Measurements from ENCODE around the gene PRRX1. TPM values are rescaled to one million over a fixed set of nuclear protein-coding genes. Genes with fewer than 3 reads are reported as not detected.

Gene PRRX1
- total and polyA plus RNA-seq, 2 of the 13 experiments (the other 11 are each of a cell fraction or from before 2014, with no cell fraction given), result not detected

- no peak for ATAC-seq
- Histone ChIP-seq H3K4me2 (ENCODE audit: low read depth, low read length) (no peak overlapping the region), H3K4me1 (ENCODE audit: insufficient read depth, low read length) (no peaks in the 10 kb centered on the region), H3K9ac (ENCODE audit: insufficient read depth, low read depth, low read length) (no peak overlapping the region), H2AFZ (ENCODE audit: low read length) (no peak overlapping the region), H3K79me2 (ENCODE audit: insufficient read depth, low read length) (no peaks in the 10 kb centered on the region), H3K27me3 (ENCODE audit: control insufficient read depth in 1 of 2, insufficient read depth in 2 of 2, low read length in 2 of 2) (no peaks in the 10 kb centered on the region), H3K36me3 (replicated peaks in 1 of 2; ENCODE audit: control insufficient read depth in 1 of 2, insufficient read depth in 2 of 2, low read length in 2 of 2) (no peaks in the 10 kb centered on the region), H3K27ac (ENCODE audit: extremely low read length, insufficient read depth, low read length) (no peak overlapping the region), H4K20me1 (ENCODE audit: insufficient read depth, low read length) (no peaks in the 10 kb centered on the region), H3K9me3 (ENCODE audit: low read length) (no peaks in the 10 kb centered on the region), H3K4me3 (replicated peaks in 1 of 3; ENCODE audit: insufficient read depth in 1 of 3, low read depth in 2 of 3, low read length in 3 of 3) (no peak overlapping the region)
- ChIA-PET CTCF (ENCODE audit: low intra/inter-chr PET ratio, low total read pairs) (no interaction called here), POLR2A (no interaction called here)
- TF ChIP-seq BORCS8-MEF2B (CRISPR knock-in tag; IDR thresholded peaks at IDR 0.05), result no peak
- TF ChIP-seq ZNF776 (CRISPR knock-in tag; IDR thresholded peaks at IDR 0.05), result no peak
- intact Hi-C loops (cut with micrococcal nuclease; ENCODE audit: unreplicated experiment) (no loop called here), in situ Hi-C loops (cut with HindIII; ENCODE audit: extremely low pct_ligation_motif_present, low pct_unique_long_range_greater_than_20kb) (no loop called here)
- BruUV-seq (replicated peaks), result no TSS peak
- 0% methylated on average over 1 of the region's 1 CpG for WGBS (ENCODE audit: low lambda C conversion rate)
- no peak for DNase-seq (ENCODE audit: low spot score)
- no peak for FAIRE-seq
These were observed 101.3 kb downstream of the PRRX1 start for GRCh38 chr1:170765279-170765678.

DNA sequence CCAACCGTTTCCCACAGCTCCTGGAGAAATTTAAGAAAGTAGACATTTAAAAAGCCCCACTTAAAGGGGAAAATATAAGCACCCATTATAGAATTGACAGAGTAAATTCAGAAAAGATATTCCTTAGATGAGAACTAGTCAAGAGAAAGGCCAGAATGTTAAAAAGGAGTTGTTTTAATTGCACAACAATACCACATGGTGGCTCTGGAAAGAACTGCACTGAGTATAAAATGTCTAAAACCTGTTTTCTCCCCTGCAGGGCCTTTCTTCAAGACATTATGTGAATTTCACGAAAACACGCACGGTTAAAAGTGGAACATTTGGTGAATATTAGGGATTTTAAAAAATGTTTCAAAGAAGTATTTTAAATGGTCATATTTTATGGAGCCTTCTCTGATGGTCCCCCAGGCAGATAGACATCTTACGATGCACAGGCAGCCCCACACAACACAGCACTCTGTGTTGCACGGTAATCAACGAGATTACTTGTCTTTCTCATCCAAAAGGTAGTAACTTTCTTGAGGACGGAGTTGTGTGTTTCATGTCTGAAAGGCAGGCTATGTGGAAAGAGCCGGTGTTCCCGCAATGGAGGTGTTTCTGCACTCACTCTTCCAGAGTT is 101.9 kb downstream of the PRRX1 start:
- intact Hi-C loops (cut with micrococcal nuclease; ENCODE audit: unreplicated experiment), result no loop called here

More for the DNA sequence above, 101.9 kb downstream of the PRRX1 start:
- ATAC-seq (peak; percentile 40; the same call in 1 of the 3 replicates), DNase-seq (ENCODE audit: low spot score) (no peak), FAIRE-seq (no peak)
- Histone ChIP-seq H3K4me3 (replicated peaks in 1 of 3; ENCODE audit: insufficient read depth in 1 of 3, low read depth in 2 of 3, low read length in 3 of 3) (no peak overlapping the region), H3K36me3 (replicated peaks in 1 of 2; ENCODE audit: control insufficient read depth in 1 of 2, insufficient read depth in 2 of 2, low read length in 2 of 2) (no peaks in the 10 kb centered on the region), H3K4me2 (ENCODE audit: low read depth, low read length) (no peak overlapping the region), H3K27me3 (ENCODE audit: control insufficient read depth in 1 of 2, insufficient read depth in 2 of 2, low read length in 2 of 2) (no peaks in the 10 kb centered on the region), H3K9ac (ENCODE audit: insufficient read depth, low read depth, low read length) (no peak overlapping the region), H3K4me1 (ENCODE audit: insufficient read depth, low read length) (no peaks in the 10 kb centered on the region), H3K9me3 (ENCODE audit: low read length) (no peaks in the 10 kb centered on the region), H4K20me1 (ENCODE audit: insufficient read depth, low read length) (no peaks in the 10 kb centered on the region), H3K27ac (ENCODE audit: extremely low read length, insufficient read depth, low read length) (no peak overlapping the region), H2AFZ (ENCODE audit: low read length) (no peak overlapping the region), H3K79me2 (ENCODE audit: insufficient read depth, low read length) (no peaks in the 10 kb centered on the region)
- no TSS peak for BruUV-seq (replicated peaks)
- in situ Hi-C loops (cut with HindIII; ENCODE audit: extremely low pct_ligation_motif_present, low pct_unique_long_range_greater_than_20kb), result no loop called here
- ChIA-PET CTCF (ENCODE audit: low intra/inter-chr PET ratio, low total read pairs) (no interaction called here), POLR2A (no interaction called here)
- WGBS (ENCODE audit: low lambda C conversion rate), result 37% methylated on average over 10 of the region's 10 CpGs
- TF ChIP-seq ZNF275 (CRISPR knock-in tag; IDR thresholded peaks at IDR 0.05; ENCODE audit: borderline replicate concordance), result no peak
- peak; percentile 25; the same call in 1 of the 2 replicates for TF ChIP-seq STAG1 (CRISPR knock-in tag; IDR thresholded peaks at IDR 0.05)

Measured in HepG2 (cell line).